HG03066 (cell line): ENCODE results near the gene SSTR1.

ENCODE experiments used
- ATAC-seq: cut with Tn5 transposase; IDR thresholded peaks from one replicate; pipeline ENCODE4 v1.9.1; 2021; ENCODE audit warnings: low read depth; ENCODE audit not compliant: unreplicated experiment

SSTR1 gene

DNA sequence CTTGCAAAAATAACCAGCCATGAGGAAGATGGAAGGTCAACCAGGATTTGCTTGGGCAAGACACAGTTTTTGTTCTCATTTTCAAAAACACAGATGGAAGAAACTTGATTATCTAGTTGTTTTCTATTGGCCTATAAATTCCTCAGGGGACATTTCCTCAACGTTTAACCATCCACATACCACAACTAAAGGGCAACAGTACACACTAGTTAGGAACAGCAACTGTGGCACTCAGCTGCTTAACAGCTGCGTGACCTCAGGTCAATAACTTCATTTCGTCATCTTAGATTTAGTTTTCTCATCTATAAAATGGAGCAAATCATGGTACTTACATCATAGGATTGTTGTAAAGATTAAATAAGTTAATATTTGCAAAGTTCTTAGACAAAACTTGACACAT is 18.7 kb downstream of the SSTR1 start:
- ATAC-seq: no peak

GRCh38 chr14:38233218-38233617 is 25.5 kb downstream of the SSTR1 start:
- ATAC-seq: no peak

- no peak for ATAC-seq
Observed at GRCh38 chr14:38238332-38238731, 30.6 kb downstream of the SSTR1 start.

DNA sequence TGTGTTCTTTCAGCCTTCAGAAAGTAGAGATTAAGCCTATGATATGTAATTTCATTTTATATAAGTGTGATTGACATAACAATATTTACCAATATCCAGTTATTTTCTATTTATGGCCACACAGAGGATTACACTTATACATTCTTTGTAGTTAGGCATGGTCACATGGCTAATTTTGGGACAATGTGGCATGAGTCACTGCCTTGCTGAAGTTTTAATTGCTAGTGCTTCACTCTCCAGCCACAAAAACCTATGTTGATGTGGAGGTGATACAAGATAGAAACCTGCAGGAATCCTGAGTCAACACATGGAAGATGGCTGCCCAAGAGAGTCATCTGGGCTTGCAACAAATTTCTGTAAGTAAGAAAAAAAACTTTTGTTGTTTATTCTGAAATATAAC is 31.2 kb downstream of the SSTR1 start:
- no peak for ATAC-seq

DNA sequence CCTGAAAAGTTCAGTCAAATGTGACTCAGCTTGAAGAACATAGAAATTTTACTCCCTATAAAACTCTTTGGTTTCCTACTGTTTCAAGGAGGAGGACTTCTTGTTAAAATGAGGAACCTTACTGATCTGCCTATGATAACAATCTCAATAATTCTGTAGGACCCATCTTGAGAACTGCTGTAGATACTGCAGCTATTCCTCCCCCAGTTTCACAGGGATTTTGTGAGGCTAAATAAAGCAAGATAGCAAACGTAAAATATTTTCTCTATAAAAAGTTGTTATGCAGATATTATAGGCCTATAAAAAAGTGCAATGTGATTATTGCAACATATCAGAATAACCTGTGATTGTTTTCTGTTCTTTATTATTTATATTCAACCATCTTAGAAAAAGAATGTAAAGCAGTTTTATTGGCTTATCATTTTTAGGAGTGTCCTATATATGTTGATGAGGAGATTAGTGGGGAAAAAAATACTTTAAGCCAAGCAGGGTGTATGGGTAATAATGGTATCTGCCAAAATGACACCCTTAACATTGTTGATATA is 36.1 kb downstream of the SSTR1 start:
- no peak for ATAC-seq

GRCh38 chr14:38248321-38249028 is 40.8 kb downstream of the SSTR1 start:
- ATAC-seq: no peak

DNA sequence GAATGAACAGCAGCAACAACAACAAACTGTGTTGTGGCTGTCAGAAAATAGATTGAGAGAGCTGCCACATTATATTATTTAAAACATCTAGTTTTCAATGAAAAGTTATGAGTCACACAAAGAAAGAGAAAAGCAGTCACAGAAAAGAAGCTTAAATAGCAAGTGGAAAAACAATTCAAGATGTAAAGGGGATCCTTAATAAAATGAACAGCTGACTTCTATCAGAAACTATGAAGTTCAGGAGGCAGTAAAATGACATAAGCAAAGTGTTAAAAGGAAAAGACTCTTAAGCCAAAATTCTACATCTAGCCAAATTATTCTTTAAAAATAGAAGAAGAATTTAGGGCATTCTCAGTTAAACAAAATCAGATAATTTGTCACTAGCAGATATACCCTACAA is 42.6 kb downstream of the SSTR1 start:
- no peak for ATAC-seq

DNA sequence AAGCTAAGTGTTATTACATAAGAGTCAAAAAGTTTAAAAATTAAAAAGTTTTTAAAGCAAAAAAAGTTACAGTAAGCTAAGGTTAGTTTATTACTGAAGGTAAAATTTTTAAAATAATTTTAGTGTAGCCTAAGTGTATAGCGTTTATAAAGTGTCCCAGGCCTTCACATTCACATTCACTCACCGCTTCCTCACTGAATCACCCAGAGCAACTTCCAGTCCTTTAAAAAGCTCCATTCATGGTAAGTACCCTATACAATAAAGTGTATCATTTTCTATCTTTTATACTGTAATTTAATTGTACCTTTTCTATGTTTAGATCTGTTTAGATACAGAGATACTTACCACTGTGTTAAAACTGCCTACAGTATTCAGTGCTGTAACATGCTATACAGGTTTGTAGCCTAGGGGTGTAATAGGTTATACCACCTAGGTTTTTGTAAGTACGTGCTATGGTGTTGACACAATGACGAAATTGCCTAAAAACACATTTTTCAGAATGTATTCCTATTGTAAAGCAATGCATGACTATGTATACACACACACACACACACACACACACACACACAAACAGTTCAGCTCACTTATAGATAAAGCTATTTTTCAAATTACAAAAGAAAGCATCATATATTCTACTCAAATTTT is 44.5 kb downstream of the SSTR1 start:
- no peak for ATAC-seq

- ATAC-seq: no peak
Observed at GRCh38 chr14:38253676-38254075, 46.0 kb downstream of the SSTR1 start.

- no peak for ATAC-seq
Observed at GRCh38 chr14:38254571-38255407, 47.1 kb downstream of the SSTR1 start.

DNA sequence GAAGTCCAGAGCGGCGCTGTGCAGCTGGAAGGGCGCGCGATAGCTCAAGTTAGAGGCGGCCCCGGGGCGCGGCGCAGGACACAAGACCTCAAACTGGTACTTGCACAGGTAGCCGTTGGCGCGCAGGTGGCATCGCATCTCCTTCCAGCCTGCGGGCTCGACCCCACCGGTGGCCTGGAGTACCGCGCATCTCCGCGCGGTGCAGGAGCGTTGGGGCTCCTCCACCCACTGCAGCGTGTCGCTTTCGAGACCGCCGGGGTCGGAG is 47.6 kb downstream of the SSTR1 start:
- no peak for ATAC-seq

- ATAC-seq: no peak
Observed at GRCh38 chr14:38255673-38256532, 48.2 kb downstream of the SSTR1 start, which contains the start of gene CLEC14A. CLEC14A (minus strand) TSS chr14:38256093; CDS start chr14:38256022, 71 bp downstream.

DNA sequence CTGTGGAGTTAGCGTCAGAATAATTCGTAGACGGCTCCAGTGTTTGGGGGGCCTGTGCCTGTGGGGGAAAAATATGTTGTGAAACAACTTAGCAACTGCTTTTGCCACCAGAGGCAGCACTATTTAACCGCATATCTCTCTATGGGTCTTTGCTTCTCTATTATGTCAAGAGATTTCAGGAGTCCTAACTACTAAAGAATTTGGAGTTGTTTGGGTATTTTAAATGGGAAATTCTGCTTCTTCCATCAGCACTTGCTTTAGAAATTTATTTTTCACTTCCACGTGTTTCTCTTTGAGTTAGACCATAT is 48.8 kb downstream of the SSTR1 start:
- no peak for ATAC-seq

DNA sequence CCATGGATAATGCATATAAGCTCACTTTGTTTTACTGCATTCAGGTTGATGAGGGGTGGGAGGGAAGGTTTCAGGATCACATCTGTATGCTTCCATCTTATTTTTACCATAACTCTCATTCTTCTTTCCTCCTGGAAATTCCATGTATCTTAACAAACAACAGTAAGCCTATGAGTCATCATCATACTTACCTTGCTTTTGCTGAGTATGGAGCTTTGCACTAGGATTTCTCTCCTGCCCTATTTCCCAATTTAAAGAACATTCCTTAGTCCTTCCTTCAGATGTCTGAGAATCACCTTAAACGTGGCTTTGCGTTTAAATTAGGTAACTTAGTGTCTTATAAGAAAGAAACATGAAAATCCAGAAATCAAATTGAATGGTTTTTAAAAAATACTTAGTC is 49.8 kb downstream of the SSTR1 start:
- no peak for ATAC-seq

GRCh38 chr14:38261620-38262019 is 53.9 kb downstream of the SSTR1 start:
- no peak for ATAC-seq
